Measurements from ENCODE around the gene DENND1A. TPM values are rescaled to one million over a fixed set of nuclear protein-coding genes. Genes with fewer than 3 reads are reported as not detected.
A peak's percentile ranks its signal among the peaks of the same experiment; 100 is the strongest.

DENND1A gene
- total RNA-seq, 4 donors from 2014 or later = 37.1 to 55.3 (median 50.0) TPM

- Histone ChIP-seq H3K4me1 (no peaks in the 10 kb centered on the region), H3K4me3 (no peak overlapping the region), H3K36me3 (peaks cover 0 to 26% (median 0%) of the 10 kb centered on the region in 3 donors), H3K9me3 (no peaks in the 10 kb centered on the region), H3K27me3 (no peaks in the 10 kb centered on the region), H3K27ac (no peak overlapping the region)
- TF ChIP-seq CTCF (IDR thresholded peaks at IDR 0.05) (no peak), POLR2A (IDR thresholded peaks at IDR 0.05) (no peak)
- peak in 1 of 3 donors; percentile 32 for DNase-seq
These were observed 505.2 kb downstream of the DENND1A start for GRCh38 chr9:123424552-123425225.

- H3K27ac ChIP-seq = no peak overlapping the region
- peak in 1 of 3 donors; percentile 24 for DNase-seq
- no peak for TF ChIP-seq POLR2A (IDR thresholded peaks at IDR 0.05)
- TF ChIP-seq CTCF (IDR thresholded peaks at IDR 0.05) = no peak
- peaks cover 0 to 29% (median 0%) of the 10 kb centered on the region in 3 donors for H3K36me3 ChIP-seq
- no peaks in the 10 kb centered on the region for H3K4me1 ChIP-seq
- no peaks in the 10 kb centered on the region for H3K9me3 ChIP-seq
- no peak overlapping the region for H3K4me3 ChIP-seq
- H3K27me3 ChIP-seq = no peaks in the 10 kb centered on the region
These were observed 505.8 kb downstream of the DENND1A start for GRCh38 chr9:123424131-123424530.

GRCh38 chr9:123423311-123423640 lies 506.6 kb downstream of the DENND1A start:
- DNase-seq = peak in 1 of 3 donors; percentile 19
- H3K27ac ChIP-seq = no peak overlapping the region
- TF ChIP-seq POLR2A (IDR thresholded peaks at IDR 0.05) (no peak), CTCF (IDR thresholded peaks at IDR 0.05) (no peak)
- H3K36me3 ChIP-seq = peaks cover 0 to 38% (median 0%) of the 10 kb centered on the region in 3 donors
- H3K4me3 ChIP-seq = no peak overlapping the region
- H3K27me3 ChIP-seq = no peaks in the 10 kb centered on the region
- H3K4me1 ChIP-seq = no peaks in the 10 kb centered on the region
- no peaks in the 10 kb centered on the region for H3K9me3 ChIP-seq

GRCh38 chr9:123422635-123423310 lies 507.2 kb downstream of the DENND1A start:
- peaks cover 0 to 41% (median 0%) of the 10 kb centered on the region in 3 donors for H3K36me3 ChIP-seq
- no peaks in the 10 kb centered on the region for H3K27me3 ChIP-seq
- no peak overlapping the region for H3K27ac ChIP-seq

GRCh38 chr9:123421801-123422455 lies 508.0 kb downstream of the DENND1A start:
- TF ChIP-seq CTCF (IDR thresholded peaks at IDR 0.05) = no peak
- no peak for TF ChIP-seq POLR2A (IDR thresholded peaks at IDR 0.05)
- H3K4me3 ChIP-seq = no peak overlapping the region
- no peaks in the 10 kb centered on the region for H3K4me1 ChIP-seq
- H3K27me3 ChIP-seq = no peaks in the 10 kb centered on the region
- no peak overlapping the region for H3K27ac ChIP-seq
- H3K9me3 ChIP-seq = no peaks in the 10 kb centered on the region
- H3K36me3 ChIP-seq = peaks cover 0 to 41% (median 0%) of the 10 kb centered on the region in 3 donors
- DNase-seq = peak in 1 of 3 donors; percentile 24

More at GRCh38 chr9:123422635-123423310, 507.2 kb downstream of the DENND1A start:
- Histone ChIP-seq H3K4me3 (no peak overlapping the region), H3K4me1 (no peaks in the 10 kb centered on the region), H3K9me3 (no peaks in the 10 kb centered on the region)
- TF ChIP-seq CTCF (IDR thresholded peaks at IDR 0.05) = no peak
- no peak for TF ChIP-seq POLR2A (IDR thresholded peaks at IDR 0.05)
- DNase-seq = peak in 1 of 3 donors; percentile 21
